Large intestine (tissue), 3 donors: ENCODE data around the gene MAPK11. TPM values are rescaled to one million over a fixed set of nuclear protein-coding genes. Genes with fewer than 3 reads are reported as not detected.
A peak's percentile ranks its signal among the peaks of the same experiment; 100 is the strongest.

Source experiments
- DNase-seq, 2 donors: peaks; one replicate each; pipeline versions ENCODE4 v3.0.0 to v3.0.0-alpha.2; 2013
- H3K27ac ChIP-seq: one replicate; pipeline ENCODE4 v1.5.1; 2013; ENCODE audit warnings: low read length
- H3K27me3 ChIP-seq: 2 replicates; pipeline ENCODE4 v1.6.1; 2013; ENCODE audit warnings: low read length; ENCODE audit not compliant: control insufficient read depth, insufficient read depth
- H3K36me3 ChIP-seq: 2 replicates; pipeline ENCODE4 v1.6.1; 2013; ENCODE audit warnings: low read length; ENCODE audit not compliant: control insufficient read depth, insufficient read depth
- H3K4me1 ChIP-seq: one replicate; pipeline ENCODE4 v1.6.1; 2013; ENCODE audit warnings: low read length; ENCODE audit not compliant: control insufficient read depth, insufficient read depth
- H3K4me3 ChIP-seq: one replicate; pipeline ENCODE4 v1.5.1; 2013; ENCODE audit warnings: low read length
- H3K9me3 ChIP-seq: one replicate; pipeline ENCODE4 v1.6.1; 2013; ENCODE audit warnings: mild to moderate bottlenecking, low read depth, low read length, moderate library complexity; ENCODE audit not compliant: control insufficient read depth
- WGBS: methylation state at CpG from one replicate; pipeline ENCODE4 v1.1.5; 2013; ENCODE audit warnings: low lambda C conversion rate; ENCODE audit not compliant: insufficient coverage; 5-methylcytosine and 5-hydroxymethylcytosine counted together
- polyA plus RNA-seq: library from polyadenylated mRNA; unstranded; fragments of 120-200 nt; gene quantifications from one replicate; pipeline ENCODE4 v1.2.1, GENCODE V29; 2013

Gene MAPK11
- polyA plus RNA-seq, 1 donor, result 5.1 TPM

DNA sequence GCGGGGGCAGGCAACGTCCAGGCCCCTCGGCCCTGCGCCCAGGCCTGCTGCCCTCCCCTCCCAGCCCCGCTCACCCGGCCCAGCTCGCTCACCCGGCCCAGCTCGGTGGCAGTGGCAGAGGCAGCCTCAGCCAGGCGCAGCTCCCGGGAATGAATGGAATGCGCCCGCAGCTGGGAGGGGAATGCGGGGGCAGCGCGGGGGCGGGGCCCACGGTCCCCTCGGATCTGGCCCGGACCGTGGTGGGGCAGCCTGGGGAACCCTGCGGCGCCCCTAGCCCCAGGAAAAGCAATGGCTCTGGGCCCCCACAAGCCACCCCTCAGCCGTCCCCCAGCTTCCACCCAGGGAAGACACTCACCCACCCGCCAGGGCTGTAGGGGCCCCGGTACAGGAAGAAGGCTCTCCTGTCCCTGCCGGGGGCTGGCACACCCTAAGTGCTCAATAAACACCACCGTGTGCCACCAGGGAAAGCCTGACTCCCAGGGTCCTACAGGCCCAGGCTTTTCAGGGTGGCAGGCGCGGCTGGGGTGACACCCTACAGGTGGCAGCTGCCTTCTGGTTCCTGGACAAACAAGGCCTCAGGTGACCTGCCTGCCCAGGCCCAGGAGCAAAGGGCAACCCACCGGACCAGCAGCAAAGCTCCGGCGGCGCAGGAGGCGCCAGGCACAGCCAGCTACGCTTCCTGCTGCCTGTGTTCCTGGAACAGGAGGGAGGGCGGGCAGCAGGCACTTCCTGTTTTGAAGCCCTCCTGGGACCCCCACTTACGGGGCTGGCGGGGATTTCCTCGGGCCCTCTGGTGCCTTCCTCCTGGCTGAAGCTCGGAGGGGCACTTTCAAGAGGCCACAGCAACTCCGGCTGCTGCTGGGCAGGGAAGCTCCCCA, 23.5 kb upstream of the MAPK11 start:
- DNase-seq, result peak; percentile 83 to 88
- peaks cover 37% of the 10 kb centered on the region for H3K36me3 ChIP-seq
- WGBS, result no CpG with 5 or more reads among the region's 42 CpGs
- H3K9me3 ChIP-seq, result peaks cover 3% of the 10 kb centered on the region
- peak overlapping the region; percentile 23 for H3K4me3 ChIP-seq
- no peaks in the 10 kb centered on the region for H3K27me3 ChIP-seq
- H3K27ac ChIP-seq, result peak overlapping the region; percentile 93
- H3K4me1 ChIP-seq, result peaks cover 39% of the 10 kb centered on the region

DNA sequence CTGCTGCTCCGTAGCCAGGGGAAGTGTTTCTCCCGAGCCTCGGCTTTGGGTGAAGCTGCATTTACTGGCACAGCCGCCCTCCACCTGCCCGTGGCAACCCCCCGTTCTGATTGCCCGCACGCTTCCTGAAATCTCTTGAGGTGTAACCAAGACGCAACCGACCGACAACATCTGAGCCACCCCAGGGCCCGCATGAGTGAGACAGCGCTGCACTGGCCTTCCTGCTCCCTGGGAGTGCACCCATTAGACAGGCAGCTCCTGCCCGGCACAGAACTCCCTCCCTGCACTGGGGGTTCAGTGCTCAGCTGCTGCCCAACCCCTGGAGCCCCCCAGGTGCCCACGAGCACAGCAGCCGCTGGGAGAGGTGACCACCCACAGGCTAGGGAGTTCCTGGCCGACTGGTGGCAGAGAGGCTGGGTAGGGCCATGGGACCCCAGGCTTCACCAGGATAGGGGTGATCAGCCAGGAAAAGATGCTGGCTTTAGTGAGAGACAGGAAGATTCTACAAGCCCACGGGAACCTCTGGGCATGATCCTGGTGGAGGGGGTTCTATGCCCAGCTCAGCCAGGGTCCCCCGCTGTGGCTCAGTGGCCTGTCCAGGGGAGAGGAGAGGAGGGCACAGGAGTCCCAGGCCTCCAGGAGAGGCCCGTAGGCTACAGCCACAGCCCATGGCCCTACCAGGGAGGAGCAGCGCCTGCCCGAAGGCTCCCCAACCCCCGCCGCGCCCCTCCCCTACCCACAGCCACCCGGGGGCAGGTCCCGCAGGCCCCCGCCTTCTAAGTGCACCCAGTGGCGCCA, 22.7 kb upstream of the MAPK11 start:
- no peak for DNase-seq

DNA sequence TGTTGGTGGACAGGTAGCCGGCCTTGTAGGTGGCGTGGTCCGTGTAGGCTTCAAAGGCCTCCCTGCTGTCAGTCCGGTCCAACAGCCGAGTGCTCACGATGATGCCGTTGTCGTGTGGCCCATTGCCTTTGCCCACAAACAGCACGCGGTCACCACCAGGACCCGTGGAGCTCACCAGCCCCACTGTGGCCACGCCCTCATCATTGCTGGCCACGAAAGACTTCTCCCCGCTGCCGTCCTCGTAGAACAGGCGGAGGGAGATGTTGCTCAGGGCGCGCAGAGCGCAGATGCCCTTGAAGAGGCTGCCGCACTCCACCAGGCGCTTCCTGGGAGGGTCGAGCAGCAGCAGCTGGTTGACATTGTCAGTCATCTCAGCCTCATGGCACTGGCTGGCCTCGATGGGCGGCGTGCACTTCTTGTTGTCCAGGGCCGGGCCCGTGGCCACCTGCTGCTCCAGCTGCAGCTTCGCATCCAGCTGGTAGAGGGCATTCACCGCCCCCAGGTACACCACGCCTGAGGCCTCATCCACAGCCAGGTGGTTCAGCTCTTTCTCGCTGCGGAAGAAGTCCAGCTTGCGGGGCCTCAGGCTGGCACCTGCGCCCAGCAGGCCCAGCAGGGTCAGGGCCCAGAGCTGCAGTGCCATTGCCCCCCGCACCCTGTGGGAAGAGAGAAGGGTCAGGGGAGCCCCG, 19.9 kb upstream of the MAPK11 start:
- Histone ChIP-seq H3K27ac (no peak overlapping the region), H3K36me3 (peaks cover 68% of the 10 kb centered on the region), H3K9me3 (peaks cover 9% of the 10 kb centered on the region), H3K27me3 (no peaks in the 10 kb centered on the region), H3K4me3 (no peak overlapping the region), H3K4me1 (peaks cover 23% of the 10 kb centered on the region)
- no CpG with 5 or more reads among the region's 37 CpGs for whole genome bisulfite sequencing
- DNase-seq, result no peak

More for the DNA sequence above, 22.7 kb upstream of the MAPK11 start:
- Histone ChIP-seq H3K27me3 (no peaks in the 10 kb centered on the region), H3K4me3 (peak overlapping the region; percentile 6), H3K9me3 (peaks cover 3% of the 10 kb centered on the region), H3K36me3 (peaks cover 45% of the 10 kb centered on the region), H3K27ac (peak overlapping the region; percentile 56), H3K4me1 (peaks cover 30% of the 10 kb centered on the region)
- WGBS, result no CpG with 5 or more reads among the region's 29 CpGs

DNA sequence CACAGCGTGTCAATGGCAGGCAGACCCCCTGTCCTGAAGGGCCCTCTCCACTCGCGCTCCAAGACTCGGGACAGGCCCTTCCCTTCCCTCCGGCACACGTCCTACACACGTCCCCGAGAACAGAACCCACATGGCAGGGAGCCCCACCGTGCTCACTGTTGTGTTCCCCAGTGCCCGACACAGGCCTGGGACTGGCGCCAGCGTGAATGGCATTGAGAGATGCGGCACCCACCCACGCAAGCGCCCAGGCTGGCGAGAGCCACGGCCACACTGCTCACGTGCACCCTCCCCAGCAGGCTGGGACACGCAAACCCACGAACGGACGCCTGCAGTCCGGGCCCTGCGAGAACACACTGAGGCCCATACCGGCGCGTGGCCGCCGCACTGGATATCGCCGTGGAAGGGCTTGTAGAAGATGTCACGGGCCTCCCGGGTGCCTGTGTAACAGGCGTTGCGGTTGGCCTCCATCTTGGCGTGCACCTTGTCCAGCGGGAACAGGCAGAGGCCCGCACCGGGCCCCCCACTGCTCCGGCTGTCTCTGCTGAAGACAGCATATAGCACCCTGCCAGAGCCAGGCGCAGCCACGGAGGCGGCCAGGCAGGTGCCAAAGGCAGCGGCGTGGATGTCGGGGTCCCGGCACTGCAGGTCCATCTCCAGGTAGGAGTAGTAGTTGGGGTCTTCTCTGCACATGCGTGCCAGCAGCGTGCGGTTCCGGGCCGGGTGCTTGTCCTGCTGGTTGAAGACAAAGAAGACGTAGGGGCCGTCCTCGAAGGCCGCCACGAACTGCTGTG, 19.2 kb upstream of the MAPK11 start:
- no peak for DNase-seq
- WGBS, result no CpG with 5 or more reads among the region's 57 CpGs
- Histone ChIP-seq H3K4me1 (peaks cover 19% of the 10 kb centered on the region), H3K36me3 (peaks cover 72% of the 10 kb centered on the region), H3K4me3 (no peak overlapping the region), H3K27ac (no peak overlapping the region), H3K9me3 (peaks cover 9% of the 10 kb centered on the region), H3K27me3 (no peaks in the 10 kb centered on the region)

DNA sequence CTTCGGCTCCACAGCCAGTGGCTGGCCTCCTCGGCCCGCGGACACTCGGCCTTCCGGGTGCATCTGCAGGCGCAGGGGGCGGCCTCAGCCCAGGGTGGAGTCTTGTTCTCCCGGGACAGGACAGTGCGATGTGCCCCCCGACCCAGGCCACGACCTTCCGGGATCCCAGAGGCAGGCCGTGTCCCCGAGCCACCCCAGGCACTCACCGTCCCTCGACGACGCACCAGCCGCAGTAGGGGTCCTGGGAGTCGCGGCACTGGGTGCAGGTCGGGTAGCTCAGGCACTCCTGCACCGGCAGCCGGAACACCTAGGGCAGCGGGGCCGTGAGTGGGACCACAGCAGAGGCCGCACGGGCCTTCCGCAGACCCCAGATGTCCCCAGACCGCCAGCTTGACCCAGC, 17.6 kb upstream of the MAPK11 start:
- WGBS, result no CpG with 5 or more reads among the region's 31 CpGs
- no peak for DNase-seq
- Histone ChIP-seq H3K9me3 (peaks cover 14% of the 10 kb centered on the region), H3K27ac (no peak overlapping the region), H3K36me3 (peaks cover 86% of the 10 kb centered on the region), H3K27me3 (no peaks in the 10 kb centered on the region), H3K4me3 (no peak overlapping the region), H3K4me1 (peaks cover 9% of the 10 kb centered on the region)

DNA sequence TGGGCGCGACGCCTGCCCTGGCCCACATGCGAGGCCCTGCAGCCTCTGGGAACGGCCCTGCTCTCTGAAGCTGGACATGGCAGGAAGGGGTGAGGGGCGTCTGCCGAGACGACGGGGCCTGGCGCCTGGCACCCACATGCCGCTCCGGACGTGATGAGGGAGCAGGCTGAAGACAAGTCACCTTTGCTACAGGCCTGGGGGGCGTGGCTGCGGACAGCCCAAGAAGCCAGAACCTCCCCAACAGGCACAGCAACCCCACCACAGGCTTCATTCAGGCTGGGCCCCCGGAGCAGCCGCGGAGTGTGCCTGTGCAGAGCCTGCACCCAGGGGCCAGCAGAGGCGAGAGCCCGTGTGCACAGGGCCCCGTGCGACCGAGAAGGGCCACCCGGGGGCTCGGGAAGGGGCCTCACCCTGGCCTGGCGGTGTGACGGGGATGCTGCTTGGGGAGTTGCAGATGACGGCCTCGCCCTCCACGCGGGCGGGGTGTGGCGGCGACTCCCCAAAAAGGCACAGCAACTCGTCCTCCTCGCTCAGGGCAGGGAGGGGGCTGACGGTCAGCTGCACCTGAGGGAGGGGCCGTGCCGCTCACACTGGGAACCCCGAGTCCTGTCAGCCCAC, 16.6 kb upstream of the MAPK11 start:
- Histone ChIP-seq H3K36me3 (peaks cover 89% of the 10 kb centered on the region), H3K27ac (no peak overlapping the region), H3K4me3 (no peak overlapping the region), H3K27me3 (no peaks in the 10 kb centered on the region), H3K9me3 (peaks cover 14% of the 10 kb centered on the region), H3K4me1 (peaks cover 12% of the 10 kb centered on the region)
- WGBS, result no CpG with 5 or more reads among the region's 40 CpGs
- DNase-seq, result no peak

DNA sequence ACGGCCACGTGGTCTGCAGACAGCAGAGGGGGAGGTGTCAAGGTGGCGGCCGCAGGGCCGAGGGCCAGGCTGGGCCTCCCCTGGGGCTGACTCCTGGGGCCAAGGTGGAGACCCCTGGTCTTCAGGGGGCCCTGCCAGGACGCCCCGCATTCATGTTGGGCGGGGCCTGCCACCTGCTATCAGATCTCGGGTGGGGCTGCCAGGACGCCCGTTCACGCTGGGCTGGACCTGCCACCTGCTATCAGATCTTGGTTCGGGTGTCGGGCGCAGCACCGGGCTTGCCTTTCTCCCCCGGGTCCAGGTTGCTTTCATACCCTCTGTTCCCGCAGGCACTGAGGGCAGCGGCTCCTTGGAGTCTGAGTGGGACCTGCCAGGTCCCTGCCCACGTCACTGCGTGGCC, 16.1 kb upstream of the MAPK11 start:
- Histone ChIP-seq H3K9me3 (peaks cover 17% of the 10 kb centered on the region), H3K4me1 (peaks cover 14% of the 10 kb centered on the region), H3K36me3 (peaks cover 89% of the 10 kb centered on the region), H3K4me3 (no peak overlapping the region), H3K27me3 (no peaks in the 10 kb centered on the region), H3K27ac (no peak overlapping the region)
- DNase-seq, result no peak
- WGBS, result no CpG with 5 or more reads among the region's 21 CpGs

DNA sequence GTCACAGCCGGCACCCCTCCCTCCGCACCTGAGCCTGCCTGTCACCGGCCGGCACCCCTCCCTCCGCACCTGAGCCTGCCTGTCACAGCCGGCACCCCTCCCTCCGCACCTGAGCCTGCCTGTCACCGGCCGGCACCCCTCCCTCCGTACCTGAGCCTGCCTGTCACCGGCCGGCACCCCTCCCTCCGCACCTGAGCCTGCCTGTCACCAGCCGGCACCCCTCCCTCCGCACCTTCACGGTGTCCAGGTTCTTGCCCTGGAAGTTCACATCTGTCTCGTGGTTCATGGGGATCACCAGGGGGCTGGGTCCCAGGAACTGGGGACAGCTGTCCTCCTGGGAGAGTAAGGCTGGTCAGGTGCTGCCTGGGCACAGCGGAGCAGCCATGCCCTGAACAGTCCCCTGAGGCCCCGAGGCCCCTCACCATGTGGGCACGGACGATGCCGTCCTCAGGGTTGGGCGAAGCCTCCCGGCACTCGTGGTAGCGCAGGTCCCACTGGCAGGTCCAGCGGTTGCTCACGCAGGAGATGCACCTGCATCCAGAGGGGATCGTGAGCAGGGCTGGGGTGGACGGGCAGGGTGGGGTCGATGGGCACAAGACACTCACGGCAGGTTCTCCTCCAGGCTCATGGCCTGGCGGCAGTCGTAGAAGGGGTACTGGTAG, 15.5 kb upstream of the MAPK11 start:
- H3K4me1 ChIP-seq, result peaks cover 14% of the 10 kb centered on the region
- H3K27ac ChIP-seq, result no peak overlapping the region
- H3K36me3 ChIP-seq, result peaks cover 89% of the 10 kb centered on the region
- no peak for DNase-seq
- no CpG with 5 or more reads among the region's 34 CpGs for WGBS
- H3K27me3 ChIP-seq, result no peaks in the 10 kb centered on the region
- H3K4me3 ChIP-seq, result no peak overlapping the region
- H3K9me3 ChIP-seq, result peaks cover 22% of the 10 kb centered on the region

DNA sequence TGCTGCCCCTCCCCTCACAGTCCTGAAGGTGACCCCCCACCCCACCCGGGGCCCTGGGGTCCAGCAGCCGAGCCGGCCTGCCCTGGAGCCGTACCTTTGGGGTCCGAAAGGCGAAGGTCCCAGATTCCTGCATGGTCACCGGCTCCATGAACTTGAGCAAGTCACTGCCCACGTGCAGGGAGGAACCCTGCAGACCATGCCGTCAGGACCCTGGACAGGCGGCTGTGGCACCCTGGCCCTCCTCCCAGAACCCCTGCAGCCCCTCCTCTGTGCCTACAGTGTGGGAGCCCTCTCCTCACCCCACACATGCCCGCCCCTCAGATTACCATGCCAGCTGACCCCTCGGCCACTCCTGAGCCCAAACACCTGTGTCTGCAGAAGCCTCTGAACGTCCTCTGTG, 14.3 kb upstream of the MAPK11 start:
- H3K27me3 ChIP-seq, result no peaks in the 10 kb centered on the region
- no CpG with 5 or more reads among the region's 13 CpGs for WGBS
- no peak overlapping the region for H3K27ac ChIP-seq
- H3K36me3 ChIP-seq, result peaks cover 86% of the 10 kb centered on the region
- peaks cover 14% of the 10 kb centered on the region for H3K4me1 ChIP-seq
- no peak for DNase-seq
- H3K4me3 ChIP-seq, result no peak overlapping the region
- peaks cover 22% of the 10 kb centered on the region for H3K9me3 ChIP-seq
